Tibial nerve (tissue), 4 donors: ENCODE measurements around the gene WFS1. TPM values are rescaled to one million over a fixed set of nuclear protein-coding genes. Genes with fewer than 3 reads are reported as not detected.

Experiments used
- DNase-seq, 2 donors: peaks; one replicate each; pipeline ENCODE4 v3.0.0-alpha.2; 2019; ENCODE audit warnings: low spot score in 2 of 2
- H3K27ac ChIP-seq, 4 donors: fragments of 200-600 bp; sonication (generic) in 3 of 4; one replicate each; pipeline ENCODE4 v1.5.1; 2017 to 2019; ENCODE audit warnings: mild to moderate bottlenecking in 1 of 4
- H3K27me3 ChIP-seq, 2 donors: fragments of 200-600 bp; sonication (generic) in 1 of 2; one replicate each; pipeline versions ENCODE4 v1.5.1 to v1.6.0; 2017 to 2019
- H3K36me3 ChIP-seq, 3 donors: fragments of 200-600 bp; sonication (generic); one replicate each; pipeline ENCODE4 v1.5.1; 2018 to 2019
- H3K4me1 ChIP-seq, 4 donors: fragments of 200-600 bp; sonication (generic) in 3 of 4; one replicate each; pipeline ENCODE4 v1.5.1; 2017 to 2019
- H3K4me3 ChIP-seq, 4 donors: fragments of 200-600 bp; sonication (generic) in 3 of 4; one replicate each; pipeline ENCODE4 v1.5.1; 2017 to 2019; ENCODE audit warnings: mild to moderate bottlenecking in 1 of 4, moderate library complexity in 1 of 4
- H3K9me3 ChIP-seq, 4 donors: fragments of 200-600 bp; sonication (generic) in 3 of 4; one replicate each; pipeline ENCODE4 v1.5.1; 2017 to 2019
- CTCF ChIP-seq, 5 experiments: fragments of 200-600 bp in 3 of 5; fragments of 450-650 bp in 2 of 5; sonication (generic) in 3 of 5; IDR thresholded peaks; one replicate each; pipeline ENCODE4 v1.5.1; 2016 to 2019; ENCODE audit warnings: antibody characterized with exemption in 5 of 5, mild to moderate bottlenecking in 3 of 5, moderate library complexity in 2 of 5
- EP300 ChIP-seq, 2 donors: sonication (generic); formaldehyde crosslinking; IDR thresholded peaks; one replicate each; pipeline ENCODE4 v1.6.1; 2017; ENCODE audit warnings: antibody characterized with exemption in 2 of 2, mild to moderate bottlenecking in 1 of 2
- POLR2A ChIP-seq, 2 donors: fragments of 450-650 bp; IDR thresholded peaks; one replicate each; pipeline ENCODE4 v1.6.1; 2017; ENCODE audit warnings: antibody characterized with exemption in 2 of 2, mild to moderate bottlenecking in 2 of 2, moderate library complexity in 2 of 2
- WGBS, 2 donors: methylation state at CpG; one replicate each; pipeline ENCODE4 v1.1.5; 2018; 5-methylcytosine and 5-hydroxymethylcytosine counted together
- total RNA-seq, 4 donors: library from RNA; depleted of rRNA; stranded (reverse); fragments of >200 nt; gene quantifications; one replicate each; pipeline ENCODE4 v1.1.0, GENCODE V29; 2016

WFS1 gene
- total RNA-seq, 4 donors from 2014 or later = 52.8 to 125 (median 57.9) TPM

DNA sequence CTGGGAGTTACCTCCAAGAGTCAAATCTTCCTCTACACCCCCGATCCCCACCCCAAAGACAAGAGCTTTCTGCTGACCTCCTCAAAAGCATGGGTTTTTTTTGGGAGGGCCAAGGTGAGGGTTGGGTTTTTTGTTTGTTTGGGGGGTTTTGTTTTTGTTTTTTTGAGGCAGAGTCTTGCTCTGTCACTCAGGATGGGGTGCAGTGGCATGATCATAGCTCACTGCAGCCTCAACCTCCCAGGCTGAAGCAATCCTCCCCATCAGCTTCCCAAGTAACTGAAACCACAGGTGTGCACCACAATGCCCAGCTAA lies 18.7 kb upstream of the WFS1 start:
- H3K4me1 ChIP-seq = peaks cover 0 to 4% (median 2%) of the 10 kb centered on the region in 4 donors
- H3K36me3 ChIP-seq = no peaks in the 10 kb centered on the region
- peaks cover 0 to under 1% (median 0%) of the 10 kb centered on the region in 4 donors for H3K9me3 ChIP-seq
- peaks cover 0 to 37% of the 10 kb centered on the region in 2 donors for H3K27me3 ChIP-seq
- TF ChIP-seq CTCF (IDR thresholded peaks at IDR 0.05) = no peak
- no peak for TF ChIP-seq POLR2A (IDR thresholded peaks at IDR 0.05)
- no peak for TF ChIP-seq EP300 (IDR thresholded peaks at IDR 0.05)
- WGBS, 2 donors = 0% methylated on average over 1 of the region's 1 CpG
- H3K4me3 ChIP-seq = no peak overlapping the region
- no peak overlapping the region for H3K27ac ChIP-seq
- no peak for DNase-seq

GRCh38 chr4:6251365-6251764 lies 18.3 kb upstream of the WFS1 start:
- Histone ChIP-seq H3K9me3 (no peaks in the 10 kb centered on the region), H3K36me3 (no peaks in the 10 kb centered on the region), H3K27me3 (peaks cover 0 to 33% of the 10 kb centered on the region in 2 donors), H3K4me3 (no peak overlapping the region), H3K27ac (no peak overlapping the region), H3K4me1 (peaks cover 0 to 4% (median 2%) of the 10 kb centered on the region in 4 donors)
- WGBS, 2 donors = 91 to 97% methylated on average over 13 of the region's 14 CpGs
- no peak for DNase-seq
- no peak for TF ChIP-seq CTCF (IDR thresholded peaks at IDR 0.05)
- no peak for TF ChIP-seq EP300 (IDR thresholded peaks at IDR 0.05)
- no peak for TF ChIP-seq POLR2A (IDR thresholded peaks at IDR 0.05)

DNA sequence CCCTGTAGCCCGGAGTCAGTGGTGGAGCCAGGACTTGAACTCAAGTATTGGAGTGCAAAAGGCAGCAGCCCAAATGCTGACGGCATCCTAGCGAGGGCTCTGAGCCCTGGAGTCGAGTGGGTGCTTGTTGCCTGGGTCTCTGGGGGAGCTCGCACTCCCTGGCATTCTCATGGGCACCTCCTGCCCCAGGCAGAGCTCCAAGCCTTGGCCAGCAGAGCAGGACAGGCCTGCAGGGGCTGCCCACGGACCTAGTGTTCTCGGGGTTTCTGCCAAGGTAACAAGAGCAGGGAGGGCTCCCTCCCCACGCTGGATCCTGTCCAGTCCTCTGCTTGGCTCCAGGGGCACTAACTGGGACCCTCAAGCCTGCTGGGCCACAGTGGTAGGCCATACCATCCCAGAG lies 17.6 kb upstream of the WFS1 start:
- Histone ChIP-seq H3K36me3 (no peaks in the 10 kb centered on the region), H3K27ac (no peak overlapping the region), H3K4me1 (peaks cover 0 to 4% (median 2%) of the 10 kb centered on the region in 4 donors), H3K27me3 (peaks cover 0 to 26% of the 10 kb centered on the region in 2 donors), H3K9me3 (no peaks in the 10 kb centered on the region), H3K4me3 (no peak overlapping the region)
- 66 to 89% methylated on average over 8 of the region's 8 CpGs for WGBS, 2 donors
- no peak for TF ChIP-seq CTCF (IDR thresholded peaks at IDR 0.05)
- TF ChIP-seq POLR2A (IDR thresholded peaks at IDR 0.05) = no peak
- TF ChIP-seq EP300 (IDR thresholded peaks at IDR 0.05) = no peak
- no peak for DNase-seq

DNA sequence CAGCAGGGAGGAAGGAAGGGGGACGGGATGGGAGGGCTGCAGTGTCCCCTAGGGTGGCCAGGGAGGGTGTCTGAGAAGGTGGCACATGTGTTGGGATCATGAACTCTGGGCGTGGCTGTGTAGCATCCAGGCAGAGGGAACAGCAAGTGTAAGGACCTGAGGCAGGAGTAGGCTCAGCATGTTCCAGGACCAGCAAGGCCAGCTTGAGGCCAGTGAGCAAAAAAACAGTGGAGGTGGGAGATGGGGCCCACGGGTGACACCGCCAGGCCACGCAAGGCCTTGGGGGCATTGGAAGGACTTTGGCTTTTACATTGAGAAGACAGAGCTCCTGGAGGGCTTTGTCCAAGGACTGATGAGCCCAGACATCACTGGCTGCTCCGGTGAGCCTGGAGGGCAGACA lies 16.5 kb upstream of the WFS1 start:
- DNase-seq = no peak
- 78 to 81% methylated on average over 6 of the region's 6 CpGs for WGBS, 2 donors
- no peak overlapping the region for H3K4me3 ChIP-seq
- peaks cover 0 to 16% of the 10 kb centered on the region in 2 donors for H3K27me3 ChIP-seq
- TF ChIP-seq EP300 (IDR thresholded peaks at IDR 0.05) = no peak
- TF ChIP-seq CTCF (IDR thresholded peaks at IDR 0.05) = no peak
- TF ChIP-seq POLR2A (IDR thresholded peaks at IDR 0.05) = no peak
- H3K4me1 ChIP-seq = peaks cover 0 to 4% (median 2%) of the 10 kb centered on the region in 4 donors
- H3K36me3 ChIP-seq = no peaks in the 10 kb centered on the region
- no peak overlapping the region for H3K27ac ChIP-seq
- H3K9me3 ChIP-seq = no peaks in the 10 kb centered on the region

- Histone ChIP-seq H3K4me1 (peaks cover 0 to 4% (median 2%) of the 10 kb centered on the region in 4 donors), H3K4me3 (no peak overlapping the region), H3K27ac (no peak overlapping the region), H3K36me3 (no peaks in the 10 kb centered on the region), H3K27me3 (peaks cover 0 to 9% of the 10 kb centered on the region in 2 donors), H3K9me3 (no peaks in the 10 kb centered on the region)
- 81 to 83% methylated on average over 14 of the region's 14 CpGs for WGBS, 2 donors
- DNase-seq = no peak
- TF ChIP-seq CTCF (IDR thresholded peaks at IDR 0.05) = no peak
- no peak for TF ChIP-seq POLR2A (IDR thresholded peaks at IDR 0.05)
- no peak for TF ChIP-seq EP300 (IDR thresholded peaks at IDR 0.05)
Measured at GRCh38 chr4:6253961-6254360, 15.7 kb upstream of the WFS1 start.
